HEK293T (cell line): ENCODE measurements around the gene KIAA1549.

ENCODE experiments used
- BHLHE40 ChIP-seq: fragments of 450-650 bp; IDR thresholded peaks from 2 replicates; pipeline ENCODE4 v1.6.1; 2016; ENCODE audit warnings: mild to moderate bottlenecking, moderate library complexity, borderline replicate concordance
- CTBP1 ChIP-seq: fragments of 450-650 bp; IDR thresholded peaks from 2 replicates; pipeline ENCODE4 v1.6.1; 2016; ENCODE audit warnings: borderline replicate concordance
- ELF4 ChIP-seq: fragments of 450-650 bp; IDR thresholded peaks from 2 replicates; pipeline ENCODE4 v1.6.1; 2017; ENCODE audit warnings: antibody characterized with exemption
- FOXK2 ChIP-seq: fragments of 450-650 bp; IDR thresholded peaks from 2 replicates; pipeline ENCODE4 v1.6.1; 2016; ENCODE audit warnings: mild to moderate bottlenecking
- LEF1 ChIP-seq: fragments of 450-650 bp; IDR thresholded peaks from 2 replicates; pipeline ENCODE4 v1.6.1; 2017; ENCODE audit warnings: mild to moderate bottlenecking, borderline replicate concordance
- SP1 ChIP-seq: fragments of 450-650 bp; IDR thresholded peaks from 2 replicates; pipeline ENCODE4 v1.6.1; 2017
- TARDBP ChIP-seq: fragments of 450-650 bp; IDR thresholded peaks from 2 replicates; pipeline ENCODE4 v1.6.1; 2016
- ZNF384 ChIP-seq: fragments of 450-650 bp; IDR thresholded peaks from 2 replicates; pipeline ENCODE4 v1.6.1; 2016

- no peak for TF ChIP-seq BHLHE40
- TF ChIP-seq CTBP1 = no peak
- TF ChIP-seq ELF4 = no peak
- no peak for TF ChIP-seq TARDBP
- TF ChIP-seq ZNF384 = no peak
- TF ChIP-seq SP1 = no peak
- no peak for TF ChIP-seq LEF1
- no peak for TF ChIP-seq FOXK2
These were observed 70.2 kb downstream of the KIAA1549 start for GRCh38 chr7:138911007-138911406.
